Measurements from ENCODE around the gene COX6B2. TPM values are rescaled to one million over a fixed set of nuclear protein-coding genes. Genes with fewer than 3 reads are reported as not detected.

The COX6B2 gene
- total RNA-seq, 1 donor from 2014 or later: 0.29 TPM

GRCh38 chr19:55387736-55388497, 33.4 kb upstream of the COX6B2 start:
- H3K27me3 ChIP-seq (ENCODE audit: control insufficient read depth, insufficient read depth, low read length): no peaks in the 10 kb centered on the region
- TF ChIP-seq, protein P1, sequence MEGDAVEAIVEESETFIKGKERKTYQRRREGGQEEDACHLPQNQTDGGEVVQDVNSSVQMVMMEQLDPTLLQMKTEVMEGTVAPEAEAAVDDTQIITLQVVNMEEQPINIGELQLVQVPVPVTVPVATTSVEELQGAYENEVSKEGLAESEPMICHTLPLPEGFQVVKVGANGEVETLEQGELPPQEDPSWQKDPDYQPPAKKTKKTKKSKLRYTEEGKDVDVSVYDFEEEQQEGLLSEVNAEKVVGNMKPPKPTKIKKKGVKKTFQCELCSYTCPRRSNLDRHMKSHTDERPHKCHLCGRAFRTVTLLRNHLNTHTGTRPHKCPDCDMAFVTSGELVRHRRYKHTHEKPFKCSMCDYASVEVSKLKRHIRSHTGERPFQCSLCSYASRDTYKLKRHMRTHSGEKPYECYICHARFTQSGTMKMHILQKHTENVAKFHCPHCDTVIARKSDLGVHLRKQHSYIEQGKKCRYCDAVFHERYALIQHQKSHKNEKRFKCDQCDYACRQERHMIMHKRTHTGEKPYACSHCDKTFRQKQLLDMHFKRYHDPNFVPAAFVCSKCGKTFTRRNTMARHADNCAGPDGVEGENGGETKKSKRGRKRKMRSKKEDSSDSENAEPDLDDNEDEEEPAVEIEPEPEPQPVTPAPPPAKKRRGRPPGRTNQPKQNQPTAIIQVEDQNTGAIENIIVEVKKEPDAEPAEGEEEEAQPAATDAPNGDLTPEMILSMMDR (IDR thresholded peaks at IDR 0.05; ENCODE audit: insufficient read depth, low read length, poor library complexity, severe bottlenecking): no peak
- no peak for DNase-seq (ENCODE audit: low read depth)
- H3K36me3 ChIP-seq (ENCODE audit: control insufficient read depth, insufficient read depth, low read length): peaks cover 4% of the 10 kb centered on the region
- H3K4me3 ChIP-seq (ENCODE audit: low read depth, low read length): peak overlapping the region; percentile 82

DNA sequence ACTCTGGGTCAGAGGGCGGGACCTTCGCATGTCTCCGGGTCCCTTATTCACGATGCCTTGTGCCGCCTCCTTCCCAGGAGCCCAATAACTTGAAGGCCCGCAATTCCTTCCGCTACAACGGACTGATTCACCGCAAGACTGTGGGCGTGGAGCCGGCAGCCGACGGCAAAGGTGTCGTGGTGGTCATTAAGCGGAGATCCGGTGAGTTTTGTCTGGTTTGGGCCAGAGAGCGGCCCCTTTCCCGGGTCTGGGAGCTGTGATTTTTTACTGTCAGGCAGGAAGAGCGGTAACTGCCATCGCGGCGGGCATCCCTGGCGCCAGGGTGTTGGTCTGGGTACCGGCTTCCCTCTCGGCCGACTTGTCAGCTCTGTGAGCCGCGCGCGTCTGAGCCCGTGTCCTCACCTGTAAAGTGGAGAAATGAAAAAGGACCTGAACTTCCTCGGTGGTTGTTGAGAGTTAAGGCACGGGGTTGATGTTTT, 32.0 kb upstream of the COX6B2 start:
- no peak for DNase-seq (ENCODE audit: low read depth)
- TF ChIP-seq, protein P1 (IDR thresholded peaks at IDR 0.05; ENCODE audit: insufficient read depth, low read length, poor library complexity, severe bottlenecking): no peak
- Histone ChIP-seq H3K4me3 (ENCODE audit: low read depth, low read length) (peak overlapping the region; percentile 82), H3K36me3 (ENCODE audit: control insufficient read depth, insufficient read depth, low read length) (peaks cover 4% of the 10 kb centered on the region), H3K27me3 (ENCODE audit: control insufficient read depth, insufficient read depth, low read length) (no peaks in the 10 kb centered on the region)

GRCh38 chr19:55385724-55386492, 31.4 kb upstream of the COX6B2 start, which contains the start of gene RPL28:
RPL28 (plus strand) TSS chr19:55385932; CDS start chr19:55386358, 426 bp downstream.
- DNase-seq (ENCODE audit: low read depth): peak; percentile 78
- peaks cover 4% of the 10 kb centered on the region for H3K36me3 ChIP-seq (ENCODE audit: control insufficient read depth, insufficient read depth, low read length)
- TF ChIP-seq, protein P1 (IDR thresholded peaks at IDR 0.05; ENCODE audit: insufficient read depth, low read length, poor library complexity, severe bottlenecking): no peak
- H3K4me3 ChIP-seq (ENCODE audit: low read depth, low read length): peak within 1 kb of the TSS; percentile 82
- no peaks in the 10 kb centered on the region for H3K27me3 ChIP-seq (ENCODE audit: control insufficient read depth, insufficient read depth, low read length)

DNA sequence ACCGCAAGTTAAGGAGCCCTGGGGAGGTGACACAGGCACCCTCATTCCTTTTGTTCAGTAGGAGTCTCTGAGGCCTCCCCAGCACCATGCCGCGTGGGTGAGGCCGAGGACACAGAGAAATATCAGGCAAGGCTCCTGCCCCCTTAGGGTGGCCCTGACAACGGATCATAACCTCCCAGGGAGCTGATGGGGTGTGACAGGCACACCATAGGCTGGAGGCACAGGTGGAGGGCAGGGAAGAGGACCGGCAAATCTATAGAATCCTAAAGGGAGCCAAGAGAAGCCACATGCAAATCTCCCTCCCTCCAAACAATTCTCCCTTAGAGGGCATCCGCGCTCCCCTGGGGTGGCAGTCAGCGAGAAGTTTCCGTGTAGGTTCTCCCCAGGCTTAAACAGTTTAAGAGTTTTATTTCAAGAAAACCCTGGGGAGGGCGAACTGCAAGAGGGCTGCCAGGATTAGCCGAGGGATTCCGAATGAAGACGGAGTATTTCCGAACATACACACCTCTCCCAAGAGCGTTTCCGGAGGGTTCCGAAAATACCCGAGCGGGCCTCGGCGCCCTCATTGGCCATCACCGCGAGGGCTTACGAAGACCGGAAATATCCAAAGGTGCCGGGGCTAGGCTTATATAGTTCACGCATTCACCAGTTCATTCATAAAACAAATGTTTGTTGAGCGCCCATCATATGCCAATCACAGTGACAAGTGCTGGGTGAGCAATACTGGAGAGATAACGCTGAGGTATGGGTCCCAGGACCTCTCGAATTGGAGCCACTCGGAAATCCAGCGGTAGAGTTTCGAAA, 30.6 kb upstream of the COX6B2 start:
- TF ChIP-seq, protein P1 (IDR thresholded peaks at IDR 0.05; ENCODE audit: insufficient read depth, low read length, poor library complexity, severe bottlenecking): no peak
- Histone ChIP-seq H3K36me3 (ENCODE audit: control insufficient read depth, insufficient read depth, low read length) (peaks cover 4% of the 10 kb centered on the region), H3K4me3 (ENCODE audit: low read depth, low read length) (peak overlapping the region; percentile 33), H3K27me3 (ENCODE audit: control insufficient read depth, insufficient read depth, low read length) (no peaks in the 10 kb centered on the region)
- DNase-seq (ENCODE audit: low read depth): peak; percentile 90

DNA sequence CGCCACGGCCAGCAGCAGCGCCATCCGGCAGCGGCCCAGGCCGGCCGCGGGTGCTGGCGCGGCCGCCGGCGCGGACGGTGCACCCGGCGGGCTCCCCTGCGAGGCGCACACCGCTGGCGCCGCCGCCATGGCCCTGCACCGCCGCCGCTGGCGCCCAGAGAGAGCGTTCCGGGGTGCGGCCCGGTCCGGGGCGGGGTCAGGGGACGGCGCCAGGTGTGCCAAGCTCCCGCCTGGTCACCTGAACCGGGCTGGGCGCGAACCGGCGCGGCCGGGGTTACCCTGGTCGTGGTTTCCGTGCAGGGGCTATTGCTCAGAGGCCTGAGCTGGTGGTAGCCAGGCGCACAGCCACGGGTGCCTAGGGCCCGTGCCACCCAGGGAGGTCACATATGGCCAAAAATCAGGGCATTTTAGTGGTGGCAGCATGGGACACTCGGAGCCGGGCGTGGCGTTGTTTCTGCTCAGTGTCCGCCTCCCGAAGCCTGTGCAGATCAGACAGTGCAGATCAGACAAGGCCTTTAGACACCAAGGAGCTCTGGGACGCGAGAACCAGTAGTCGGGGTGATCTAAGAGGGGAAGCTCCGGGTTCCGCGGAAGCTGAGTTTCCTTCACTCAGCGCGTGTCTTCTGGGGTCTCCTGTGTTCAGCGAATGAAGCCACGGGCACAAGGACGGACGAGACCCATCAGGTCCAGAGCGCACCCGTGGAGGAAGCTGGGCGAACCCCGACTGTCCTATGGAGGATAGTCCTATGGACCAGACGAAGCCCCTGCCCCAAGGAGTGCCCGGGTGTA, 29.8 kb upstream of the COX6B2 start, which contains the start of gene TMEM238:
TMEM238 (minus strand) TSS at position 162 of the 789 bp plus-strand sequence; CDS start at position 129, 33 bp downstream.
- peaks cover 2% of the 10 kb centered on the region for H3K36me3 ChIP-seq (ENCODE audit: control insufficient read depth, insufficient read depth, low read length)
- no peak for DNase-seq (ENCODE audit: low read depth)
- H3K27me3 ChIP-seq (ENCODE audit: control insufficient read depth, insufficient read depth, low read length): no peaks in the 10 kb centered on the region
- H3K4me3 ChIP-seq (ENCODE audit: low read depth, low read length): peak within 1 kb of the TSS; percentile 40
- TF ChIP-seq, protein P1 (IDR thresholded peaks at IDR 0.05; ENCODE audit: insufficient read depth, low read length, poor library complexity, severe bottlenecking): no peak

Measured in kidney epithelial cell (primary cell).